Testis (tissue), 2 donors: ENCODE measurements around the gene SOCS6.

Experiments used
- POLR2A ChIP-seq: fragments of 450-650 bp; IDR thresholded peaks from one replicate; pipeline ENCODE4 v1.6.1; 2017; ENCODE audit warnings: antibody characterized with exemption, mild to moderate bottlenecking, moderate library complexity
- TF ChIP-seq, protein P1 (sequence below), 3 experiments: fragments of 450-650 bp in 2 of 3; fragments of 200-600 bp in 1 of 3; sonication (generic) in 1 of 3; IDR thresholded peaks; one replicate each; pipeline ENCODE4 v1.5.1; 2016 to 2019; ENCODE audit warnings: antibody characterized with exemption in 3 of 3, mild to moderate bottlenecking in 2 of 3, moderate library complexity in 1 of 3

DNA sequence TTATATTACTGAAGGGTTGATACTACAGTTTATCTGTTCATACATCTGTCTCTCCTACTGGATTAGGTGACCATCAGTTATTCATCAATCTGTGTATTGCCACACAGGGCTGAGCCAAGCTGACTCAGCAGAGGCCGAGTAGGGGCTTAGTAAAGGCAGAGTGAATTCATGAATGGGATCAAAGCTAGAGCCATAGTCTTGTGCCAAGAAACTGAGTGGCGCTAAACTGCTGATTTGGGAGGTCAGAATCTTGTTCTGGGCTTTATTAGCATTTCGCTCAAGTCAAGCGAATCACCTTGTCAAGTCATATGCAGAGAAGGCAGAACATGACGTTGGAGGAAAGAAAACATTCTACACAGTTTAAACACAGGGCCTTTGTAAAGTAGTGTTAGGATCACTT lies 34.1 kb downstream of the SOCS6 start:
- TF ChIP-seq, protein P1, sequence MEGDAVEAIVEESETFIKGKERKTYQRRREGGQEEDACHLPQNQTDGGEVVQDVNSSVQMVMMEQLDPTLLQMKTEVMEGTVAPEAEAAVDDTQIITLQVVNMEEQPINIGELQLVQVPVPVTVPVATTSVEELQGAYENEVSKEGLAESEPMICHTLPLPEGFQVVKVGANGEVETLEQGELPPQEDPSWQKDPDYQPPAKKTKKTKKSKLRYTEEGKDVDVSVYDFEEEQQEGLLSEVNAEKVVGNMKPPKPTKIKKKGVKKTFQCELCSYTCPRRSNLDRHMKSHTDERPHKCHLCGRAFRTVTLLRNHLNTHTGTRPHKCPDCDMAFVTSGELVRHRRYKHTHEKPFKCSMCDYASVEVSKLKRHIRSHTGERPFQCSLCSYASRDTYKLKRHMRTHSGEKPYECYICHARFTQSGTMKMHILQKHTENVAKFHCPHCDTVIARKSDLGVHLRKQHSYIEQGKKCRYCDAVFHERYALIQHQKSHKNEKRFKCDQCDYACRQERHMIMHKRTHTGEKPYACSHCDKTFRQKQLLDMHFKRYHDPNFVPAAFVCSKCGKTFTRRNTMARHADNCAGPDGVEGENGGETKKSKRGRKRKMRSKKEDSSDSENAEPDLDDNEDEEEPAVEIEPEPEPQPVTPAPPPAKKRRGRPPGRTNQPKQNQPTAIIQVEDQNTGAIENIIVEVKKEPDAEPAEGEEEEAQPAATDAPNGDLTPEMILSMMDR (IDR thresholded peaks at IDR 0.05) = no peak
- no peak for TF ChIP-seq POLR2A
